ENCODE data around the gene RFTN1.

GRCh38 chr3:16375891-16376290, 137.6 kb downstream of the RFTN1 start:
- TF ChIP-seq ZC3H10 (CRISPR knock-in tag; IDR thresholded peaks at IDR 0.05) (no peak), PATZ1 (CRISPR knock-in tag; IDR thresholded peaks at IDR 0.05; ENCODE audit: borderline replicate concordance) (no peak), ZFP3 (CRISPR knock-in tag; IDR thresholded peaks at IDR 0.05) (no peak), ZFP30 (CRISPR knock-in tag; IDR thresholded peaks at IDR 0.05) (no peak), TOX (CRISPR knock-in tag; IDR thresholded peaks at IDR 0.05; ENCODE audit: borderline replicate concordance) (no peak), TCF4 (CRISPR knock-in tag; IDR thresholded peaks at IDR 0.05; ENCODE audit: borderline replicate concordance) (no peak), ARNTL (CRISPR knock-in tag; IDR thresholded peaks at IDR 0.05; ENCODE audit: borderline replicate concordance, low read depth) (no peak), GLIS3 (CRISPR knock-in tag; IDR thresholded peaks at IDR 0.05) (no peak), CSDC2 (CRISPR knock-in tag; IDR thresholded peaks at IDR 0.05) (no peak)
